IPS-18c (cell line): ENCODE results near the gene OSBPL8.

Experiments used
- H3K4me3 ChIP-seq: 2 replicates; pipeline ENCODE4 v1.7.0; 2013; ENCODE audit warnings: low read depth, mild to moderate bottlenecking, low read length, moderate library complexity; ENCODE audit not compliant: insufficient read depth
- H3K9me3 ChIP-seq: one replicate; pipeline ENCODE4 v1.6.1; 2013; ENCODE audit warnings: mild to moderate bottlenecking, low read length, moderate library complexity; ENCODE audit not compliant: control insufficient read depth, insufficient read depth

The OSBPL8 gene

GRCh38 chr12:76318773-76319594 is 240.6 kb downstream of the OSBPL8 start:
- Histone ChIP-seq H3K4me3 (no peak overlapping the region), H3K9me3 (no peaks in the 10 kb centered on the region)

- H3K9me3 ChIP-seq: no peaks in the 10 kb centered on the region
- H3K4me3 ChIP-seq: no peak overlapping the region
Observed at GRCh38 chr12:76317976-76318375, 241.6 kb downstream of the OSBPL8 start.

- Histone ChIP-seq H3K4me3 (no peak overlapping the region), H3K9me3 (no peaks in the 10 kb centered on the region)
Observed at GRCh38 chr12:76316468-76316867, 243.1 kb downstream of the OSBPL8 start.

- Histone ChIP-seq H3K9me3 (no peaks in the 10 kb centered on the region), H3K4me3 (no peak overlapping the region)
Observed at GRCh38 chr12:76313299-76313698, 246.3 kb downstream of the OSBPL8 start.

- Histone ChIP-seq H3K4me3 (no peak overlapping the region), H3K9me3 (no peaks in the 10 kb centered on the region)
Observed at GRCh38 chr12:76312315-76312714, 247.3 kb downstream of the OSBPL8 start.

GRCh38 chr12:76311796-76312195 is 247.8 kb downstream of the OSBPL8 start:
- no peaks in the 10 kb centered on the region for H3K9me3 ChIP-seq
- no peak overlapping the region for H3K4me3 ChIP-seq

GRCh38 chr12:76310110-76310509 is 249.5 kb downstream of the OSBPL8 start:
- H3K4me3 ChIP-seq: no peak overlapping the region
- no peaks in the 10 kb centered on the region for H3K9me3 ChIP-seq

GRCh38 chr12:76308866-76309265 is 250.7 kb downstream of the OSBPL8 start:
- Histone ChIP-seq H3K4me3 (no peak overlapping the region), H3K9me3 (no peaks in the 10 kb centered on the region)

- no peak overlapping the region for H3K4me3 ChIP-seq
- no peaks in the 10 kb centered on the region for H3K9me3 ChIP-seq
Observed at GRCh38 chr12:76307083-76307482, 252.5 kb downstream of the OSBPL8 start.

GRCh38 chr12:76303989-76304460 is 255.5 kb downstream of the OSBPL8 start:
- Histone ChIP-seq H3K9me3 (no peaks in the 10 kb centered on the region), H3K4me3 (no peak overlapping the region)

- Histone ChIP-seq H3K4me3 (no peak overlapping the region), H3K9me3 (no peaks in the 10 kb centered on the region)
Observed at GRCh38 chr12:76303365-76303764, 256.2 kb downstream of the OSBPL8 start.
